Liver (tissue), 9 donors: ENCODE data around the gene PTPRN2. TPM values are rescaled to one million over a fixed set of nuclear protein-coding genes. Genes with fewer than 3 reads are reported as not detected.

ENCODE experiments used
- DNase-seq: peaks from one replicate; pipeline ENCODE4 v3.0.0-alpha.2; 2017; ENCODE audit warnings: low spot score
- H3K27ac ChIP-seq, 2 donors: one replicate each; pipeline ENCODE4 v1.7.0; 2013; ENCODE audit warnings: inconsistent platforms in 2 of 2, low read length in 2 of 2, control low read depth in 1 of 2, low read depth in 1 of 2, mild to moderate bottlenecking in 1 of 2
- H3K27me3 ChIP-seq, 4 donors: one replicate each; pipeline versions ENCODE4 v1.6.1 to v1.7.0; 2013; ENCODE audit warnings: low read length in 3 of 4, inconsistent platforms in 1 of 4, mild to moderate bottlenecking in 1 of 4, moderate library complexity in 1 of 4; ENCODE audit not compliant: control insufficient read depth in 4 of 4, insufficient read depth in 4 of 4
- H3K36me3 ChIP-seq, 4 donors: one replicate each; pipeline versions ENCODE4 v1.6.1 to v1.7.0; 2013; ENCODE audit warnings: low read length in 3 of 4, mild to moderate bottlenecking in 3 of 4, low read depth in 1 of 4, moderate library complexity in 1 of 4; ENCODE audit not compliant: control insufficient read depth in 4 of 4, insufficient read depth in 3 of 4
- H3K4me1 ChIP-seq, 4 donors: one replicate each; pipeline versions ENCODE4 v1.6.1 to v1.7.0; 2013; ENCODE audit warnings: low read length in 3 of 4, mild to moderate bottlenecking in 3 of 4, moderate library complexity in 1 of 4; ENCODE audit not compliant: control insufficient read depth in 4 of 4, insufficient read depth in 4 of 4
- H3K4me3 ChIP-seq, 3 donors: one replicate each; pipeline versions ENCODE4 v1.6.1 to v1.7.0; 2013; ENCODE audit warnings: low read length in 3 of 3, control low read depth in 1 of 3, low read depth in 1 of 3, mild to moderate bottlenecking in 1 of 3
- H3K9ac ChIP-seq, 2 donors: one replicate each; pipeline ENCODE4 v1.7.0; 2013; ENCODE audit warnings: low read length in 2 of 2, mild to moderate bottlenecking in 2 of 2, moderate library complexity in 2 of 2, control low read depth in 1 of 2, low read depth in 1 of 2
- H3K9me3 ChIP-seq, 4 donors: one replicate each; pipeline versions ENCODE4 v1.6.1 to v1.7.0; 2013; ENCODE audit warnings: low read length in 3 of 4; ENCODE audit not compliant: control insufficient read depth in 4 of 4
- ATF3 ChIP-seq: IDR thresholded peaks from 2 replicates; pipeline ENCODE4 v1.6.1; 2016; ENCODE audit warnings: antibody characterized with exemption
- CTCF ChIP-seq: fragments of 150-350 bp; IDR thresholded peaks from 2 replicates; pipeline ENCODE4 v1.5.1; 2017; ENCODE audit warnings: improper control_type of control experiment, low read depth, low read length; ENCODE audit not compliant: missing input control
- EGR1 ChIP-seq, 2 donors: IDR thresholded peaks; 2 replicates each; pipeline ENCODE4 v1.6.1; 2016 to 2018; ENCODE audit warnings: antibody characterized with exemption in 2 of 2, low read depth in 2 of 2
- FOXA1 ChIP-seq: IDR thresholded peaks from 2 replicates; pipeline ENCODE4 v1.6.1; 2016; ENCODE audit warnings: antibody characterized with exemption
- FOXA2 ChIP-seq: IDR thresholded peaks from 2 replicates; pipeline ENCODE4 v1.6.1; 2016; ENCODE audit warnings: antibody characterized with exemption
- GABPA ChIP-seq, 2 donors: IDR thresholded peaks in 1 of 2; conservative IDR thresholded peaks in 1 of 2; 2 replicates each; pipeline ENCODE4 v1.6.1; 2016; ENCODE audit warnings: antibody characterized with exemption in 2 of 2, mild to moderate bottlenecking in 1 of 2, moderate library complexity in 1 of 2
- HNF4A ChIP-seq, 2 donors: conservative IDR thresholded peaks; 2 replicates each; pipeline ENCODE4 v1.6.1; 2016; ENCODE audit warnings: antibody characterized with exemption in 2 of 2, mild to moderate bottlenecking in 2 of 2
- HNF4G ChIP-seq: IDR thresholded peaks from 2 replicates; pipeline ENCODE4 v1.6.1; 2016; ENCODE audit warnings: antibody characterized with exemption
- JUND ChIP-seq, 2 donors: IDR thresholded peaks; 2 replicates each; pipeline ENCODE4 v1.6.1; 2016; ENCODE audit warnings: antibody characterized with exemption in 2 of 2
- MAX ChIP-seq: IDR thresholded peaks from 2 replicates; pipeline ENCODE4 v1.6.1; 2016; ENCODE audit warnings: antibody characterized with exemption
- NR2F2 ChIP-seq: IDR thresholded peaks from 2 replicates; pipeline ENCODE4 v1.6.1; 2016; ENCODE audit warnings: antibody characterized with exemption
- RAD21 ChIP-seq, 2 donors: IDR thresholded peaks; 2 replicates each; pipeline ENCODE4 v1.6.1; 2016; ENCODE audit warnings: antibody characterized with exemption in 2 of 2, mild to moderate bottlenecking in 2 of 2
- REST ChIP-seq: IDR thresholded peaks from 2 replicates; pipeline ENCODE4 v1.6.1; 2016; ENCODE audit warnings: antibody characterized with exemption, mild to moderate bottlenecking
- RXRA ChIP-seq, 2 donors: IDR thresholded peaks; 2 replicates each; pipeline ENCODE4 v1.6.1; 2017 to 2018; ENCODE audit warnings: antibody characterized with exemption in 2 of 2, mild to moderate bottlenecking in 1 of 2
- SP1 ChIP-seq: IDR thresholded peaks from 2 replicates; pipeline ENCODE4 v1.6.1; 2018; ENCODE audit warnings: antibody characterized with exemption, mild to moderate bottlenecking
- TAF1 ChIP-seq: conservative IDR thresholded peaks from 2 replicates; pipeline ENCODE4 v1.6.1; 2016; ENCODE audit warnings: antibody characterized with exemption, mild to moderate bottlenecking
- YY1 ChIP-seq: IDR thresholded peaks from 2 replicates; pipeline ENCODE4 v1.6.1; 2016; ENCODE audit warnings: antibody characterized with exemption, mild to moderate bottlenecking
- ZBTB33 ChIP-seq: IDR thresholded peaks from 2 replicates; pipeline ENCODE4 v1.6.1; 2016; ENCODE audit warnings: antibody characterized with exemption
- WGBS: extraction: QIAGEN DNeasy Blood & Tissue Kit; methylation state at CpG from one replicate; pipeline ENCODE4 v1.1.7; 2013; 5-methylcytosine and 5-hydroxymethylcytosine counted together
- polyA plus RNA-seq, 2 donors: library from polyadenylated mRNA; stranded (reverse) in 1 of 2; unstranded in 1 of 2; fragments of 200-250 nt in 1 of 2; fragments of >200 nt in 1 of 2; fragmentation: Nextera tagmentation in 1 of 2; extraction: Ambion mirVana in 1 of 2; gene quantifications; one replicate each; pipeline versions ENCODE4 v1.2.1 to v1.2.3, GENCODE V29; 2013 to 2015
- total RNA-seq, 2 donors: library from RNA; depleted of rRNA; stranded (reverse); fragments of >200 nt; gene quantifications; one replicate each; pipeline ENCODE4 v1.2.3, GENCODE V29; 2014
- donor health status: healthy.
- donor health status: healthy.
- donor health status: healthy.
- donor health status: healthy.
- donor health status: healthy.

PTPRN2 gene
- total and polyA plus RNA-seq, 4 donors, result 0.75 to 1.9 (median 1.1) TPM

GRCh38 chr7:157673573-157673972, 914.0 kb downstream of the PTPRN2 start:
- no peak overlapping the region for H3K27ac ChIP-seq
- no peak overlapping the region for H3K4me3 ChIP-seq
- TF ChIP-seq HNF4A (conservative IDR thresholded peaks at IDR 0.05), result no peak
- TF ChIP-seq FOXA1, result no peak
- no peak for TF ChIP-seq RXRA (IDR thresholded peaks at IDR 0.05)
- no peak for TF ChIP-seq MAX
- no peak for TF ChIP-seq NR2F2
- no peak for TF ChIP-seq SP1
- TF ChIP-seq GABPA (IDR thresholded peaks at IDR 0.05 in 1 of 2, conservative IDR thresholded peaks at IDR 0.05 in 1 of 2), result no peak
- no peak for TF ChIP-seq EGR1 (IDR thresholded peaks at IDR 0.05; ENCODE audit: low read depth in 2 of 2)
- 75% methylated on average over 14 of the region's 14 CpGs for whole genome bisulfite sequencing
- H3K9ac ChIP-seq, result no peak overlapping the region
- peaks cover 0 to 4% (median 2%) of the 10 kb centered on the region in 4 donors for H3K27me3 ChIP-seq
- H3K9me3 ChIP-seq, result no peaks in the 10 kb centered on the region
- H3K4me1 ChIP-seq, result no peaks in the 10 kb centered on the region
- no peak for DNase-seq
- no peaks in the 10 kb centered on the region for H3K36me3 ChIP-seq

GRCh38 chr7:157671358-157672255, 916.0 kb downstream of the PTPRN2 start:
- Histone ChIP-seq H3K4me3 (no peak overlapping the region), H3K36me3 (no peaks in the 10 kb centered on the region), H3K9ac (no peak overlapping the region), H3K4me1 (no peaks in the 10 kb centered on the region), H3K27ac (no peak overlapping the region), H3K9me3 (no peaks in the 10 kb centered on the region), H3K27me3 (peaks cover 0 to 4% (median 0%) of the 10 kb centered on the region in 4 donors)
- DNase-seq, result no peak
- WGBS, result 87% methylated on average over 39 of the region's 39 CpGs
- no peak for TF ChIP-seq FOXA1
- TF ChIP-seq EGR1 (IDR thresholded peaks at IDR 0.05; ENCODE audit: low read depth in 2 of 2), result no peak
- TF ChIP-seq ATF3, result no peak
- no peak for TF ChIP-seq FOXA2
- no peak for TF ChIP-seq HNF4G
- TF ChIP-seq NR2F2, result no peak
- no peak for TF ChIP-seq HNF4A (conservative IDR thresholded peaks at IDR 0.05)
- no peak for TF ChIP-seq JUND (IDR thresholded peaks at IDR 0.05)
- TF ChIP-seq YY1, result no peak
- TF ChIP-seq ZBTB33, result no peak
- TF ChIP-seq TAF1, result no peak
- TF ChIP-seq GABPA (IDR thresholded peaks at IDR 0.05 in 1 of 2, conservative IDR thresholded peaks at IDR 0.05 in 1 of 2), result no peak
- no peak for TF ChIP-seq RAD21 (IDR thresholded peaks at IDR 0.05)
- TF ChIP-seq CTCF, result no peak
- no peak for TF ChIP-seq REST
